Measurements from ENCODE around the gene KCNJ18.
"Not testable (repeated sequence)": the region's sequence is repeated elsewhere in the genome, so short reads cannot be mapped to it uniquely, and the experiment has no call there.

GRCh38 chr17:21683897-21684296, 8.4 kb upstream of the KCNJ18 start:
- not testable (repeated sequence) for TF ChIP-seq CTCF (conservative IDR thresholded peaks at IDR 0.05; ENCODE audit: low read depth, low read length); EZH2 (IDR thresholded peaks at IDR 0.05; ENCODE audit: low read length, unreplicated experiment)
